ENCODE results near the gene RNU6-1. TPM values are rescaled to one million over a fixed set of nuclear protein-coding genes. Genes with fewer than 3 reads are reported as not detected.

Gene RNU6-1
- total and polyA plus RNA-seq, 2 donors (not counting 3 experiments of a cell fraction or from before 2014, with no cell fraction given) = not detected

GRCh38 chr15:67861983-67862382 is 22.1 kb upstream of the RNU6-1 start:
- Histone ChIP-seq H3K9me1 (replicated peaks; ENCODE audit: control insufficient read depth, extremely low read depth, insufficient read depth, low read length) (no peaks in the 10 kb centered on the region), H3K4me1 (ENCODE audit: control insufficient read depth, extremely low read depth, insufficient read depth, low read length) (no peaks in the 10 kb centered on the region), H3K36me3 (ENCODE audit: control insufficient read depth in 2 of 2, extremely low read depth in 1 of 2, insufficient read depth in 2 of 2, low read length in 2 of 2) (no peaks in the 10 kb centered on the region), H3K9ac (replicated peaks; ENCODE audit: extremely low read depth, insufficient read depth, low read length) (no peak overlapping the region), H3K79me2 (ENCODE audit: control insufficient read depth, insufficient read depth, low read length) (no peaks in the 10 kb centered on the region), H2AFZ (ENCODE audit: low read depth, low read length) (no peak overlapping the region), H3K9me3 (replicated peaks; ENCODE audit: control insufficient read depth, insufficient read depth, low read length) (no peaks in the 10 kb centered on the region), H4K20me1 (replicated peaks; ENCODE audit: control insufficient read depth, extremely low read depth, insufficient read depth, low read length) (no peaks in the 10 kb centered on the region), H3K4me2 (ENCODE audit: insufficient read depth, low read length) (no peak overlapping the region), H3K4me3 (replicated peaks in 1 of 3; ENCODE audit: insufficient read depth in 1 of 3, low read depth in 1 of 3, low read length in 3 of 3) (no peak overlapping the region), H3K27ac (ENCODE audit: insufficient read depth, low read depth, low read length) (no peak overlapping the region), H3K27me3 (ENCODE audit: control insufficient read depth in 2 of 2, insufficient read depth in 2 of 2, low read length in 2 of 2) (peaks cover 7 to 9% of the 10 kb centered on the region in 2 experiments)
- FAIRE-seq = no peak
- TF ChIP-seq CTCF (IDR thresholded peaks at IDR 0.05; ENCODE audit: extremely low read depth in 1 of 2, insufficient read depth in 1 of 2, low read depth in 1 of 2, low read length in 2 of 2) (no peak), MYC (IDR thresholded peaks at IDR 0.05; ENCODE audit: low read depth, low read length) (no peak), FOS (IDR thresholded peaks at IDR 0.05; ENCODE audit: borderline replicate concordance, insufficient read depth, low read length) (no peak), JUN (IDR thresholded peaks at IDR 0.05; ENCODE audit: borderline replicate concordance, insufficient read depth, insufficient read length, low read depth) (no peak), GATA2 (IDR thresholded peaks at IDR 0.05; ENCODE audit: insufficient read depth, insufficient read length, low read depth, low read length) (no peak), POLR2AphosphoS5 (IDR thresholded peaks at IDR 0.05; ENCODE audit: insufficient read depth, low read depth, low read length) (no peak), MAX (IDR thresholded peaks at IDR 0.05; ENCODE audit: insufficient read depth, insufficient read length) (no peak), POLR2A (IDR thresholded peaks at IDR 0.05; ENCODE audit: low read depth, low read length) (no peak), EZH2 (IDR thresholded peaks at IDR 0.05; ENCODE audit: borderline replicate concordance, low read depth, low read length, severe bottlenecking) (no peak)
- ChIA-PET POLR2A (no interaction called here), CTCF (interaction anchor here (1.6 to 4.9 kb wide), 2 partner anchors 20 to 292 kb away, joined by 5 to 139 read pairs; no protein-coding TSS in a partner anchor)
- no peak for DNase-seq (ENCODE audit: low read depth, low spot score)
- dilution Hi-C loops (cut with MboI; ENCODE audit: extremely low pct_ligation_motif_present, low sequenced_read_pairs) = no loop called here
- no TSS peak for BruUV-seq (replicated peaks)
- intact Hi-C loops (cut with micrococcal nuclease) = loop anchor here (5.0 kb wide), 2 partner anchors 190 to 365 kb away; partner anchors contain the start of genes CLN6 and PIAS1

Data from endothelial cell of umbilical vein (primary cell).